Measurements from ENCODE around the gene STARD13. TPM values are rescaled to one million over a fixed set of nuclear protein-coding genes. Genes with fewer than 3 reads are reported as not detected.

STARD13 gene
- total and polyA plus RNA-seq, 2 donors, result 1.7 to 2.0 TPM

GRCh38 chr13:33137721-33138120, 147.8 kb downstream of the STARD13 start:
- Histone ChIP-seq H3K4me1 (ENCODE audit: control insufficient read depth in 2 of 2, insufficient read depth in 2 of 2, low read length in 2 of 2) (no peaks in the 10 kb centered on the region), H3K9me3 (ENCODE audit: control insufficient read depth in 2 of 2, insufficient read depth in 1 of 2, low read length in 1 of 2) (no peaks in the 10 kb centered on the region), H3K27me3 (ENCODE audit: control insufficient read depth in 2 of 2, insufficient read depth in 1 of 2, low read length in 1 of 2) (no peaks in the 10 kb centered on the region), H3K36me3 (ENCODE audit: control insufficient read depth in 2 of 2, insufficient read depth in 2 of 2, low read length in 1 of 2) (no peaks in the 10 kb centered on the region), H3K4me3 (ENCODE audit: low read length in 2 of 2) (no peak overlapping the region), H3K27ac (ENCODE audit: low read depth in 1 of 2, low read length in 1 of 2) (no peak overlapping the region)
- DNase-seq (ENCODE audit: low read depth in 6 of 9, low spot score in 9 of 9), result no peak
- 96% methylated on average over 4 of the region's 4 CpGs for WGBS

GRCh38 chr13:33135097-33135496, 150.5 kb downstream of the STARD13 start:
- DNase-seq (ENCODE audit: low read depth in 6 of 9, low spot score in 9 of 9), result no peak
- 97% methylated on average over 1 of the region's 1 CpG for WGBS
- Histone ChIP-seq H3K36me3 (ENCODE audit: control insufficient read depth in 2 of 2, insufficient read depth in 2 of 2, low read length in 1 of 2) (no peaks in the 10 kb centered on the region), H3K9me3 (ENCODE audit: control insufficient read depth in 2 of 2, insufficient read depth in 1 of 2, low read length in 1 of 2) (no peaks in the 10 kb centered on the region), H3K4me1 (ENCODE audit: control insufficient read depth in 2 of 2, insufficient read depth in 2 of 2, low read length in 2 of 2) (no peaks in the 10 kb centered on the region), H3K4me3 (ENCODE audit: low read length in 2 of 2) (no peak overlapping the region), H3K27ac (ENCODE audit: low read depth in 1 of 2, low read length in 1 of 2) (no peak overlapping the region), H3K27me3 (ENCODE audit: control insufficient read depth in 2 of 2, insufficient read depth in 1 of 2, low read length in 1 of 2) (no peaks in the 10 kb centered on the region)

- Histone ChIP-seq H3K36me3 (ENCODE audit: control insufficient read depth in 2 of 2, insufficient read depth in 2 of 2, low read length in 1 of 2) (no peaks in the 10 kb centered on the region), H3K4me1 (ENCODE audit: control insufficient read depth in 2 of 2, insufficient read depth in 2 of 2, low read length in 2 of 2) (no peaks in the 10 kb centered on the region), H3K4me3 (ENCODE audit: low read length in 2 of 2) (no peak overlapping the region), H3K9me3 (ENCODE audit: control insufficient read depth in 2 of 2, insufficient read depth in 1 of 2, low read length in 1 of 2) (no peaks in the 10 kb centered on the region), H3K27ac (ENCODE audit: low read depth in 1 of 2, low read length in 1 of 2) (no peak overlapping the region), H3K27me3 (ENCODE audit: control insufficient read depth in 2 of 2, insufficient read depth in 1 of 2, low read length in 1 of 2) (no peaks in the 10 kb centered on the region)
- no peak for DNase-seq (ENCODE audit: low read depth in 6 of 9, low spot score in 9 of 9)
- 90% methylated on average over 3 of the region's 3 CpGs for WGBS
These were observed 151.3 kb downstream of the STARD13 start for GRCh38 chr13:33134213-33134612.

- DNase-seq (ENCODE audit: low read depth in 6 of 9, low spot score in 9 of 9), result no peak
- Histone ChIP-seq H3K27ac (ENCODE audit: low read depth in 1 of 2, low read length in 1 of 2) (no peak overlapping the region), H3K4me1 (ENCODE audit: control insufficient read depth in 2 of 2, insufficient read depth in 2 of 2, low read length in 2 of 2) (no peaks in the 10 kb centered on the region), H3K36me3 (ENCODE audit: control insufficient read depth in 2 of 2, insufficient read depth in 2 of 2, low read length in 1 of 2) (no peaks in the 10 kb centered on the region), H3K27me3 (ENCODE audit: control insufficient read depth in 2 of 2, insufficient read depth in 1 of 2, low read length in 1 of 2) (no peaks in the 10 kb centered on the region), H3K4me3 (ENCODE audit: low read length in 2 of 2) (no peak overlapping the region), H3K9me3 (ENCODE audit: control insufficient read depth in 2 of 2, insufficient read depth in 1 of 2, low read length in 1 of 2) (no peaks in the 10 kb centered on the region)
- WGBS, result 95% methylated on average over 1 of the region's 1 CpG
These were observed 152.7 kb downstream of the STARD13 start for GRCh38 chr13:33132644-33133440.

- Histone ChIP-seq H3K27ac (ENCODE audit: low read depth in 1 of 2, low read length in 1 of 2) (no peak overlapping the region), H3K4me1 (ENCODE audit: control insufficient read depth in 2 of 2, insufficient read depth in 2 of 2, low read length in 2 of 2) (no peaks in the 10 kb centered on the region), H3K9me3 (ENCODE audit: control insufficient read depth in 2 of 2, insufficient read depth in 1 of 2, low read length in 1 of 2) (no peaks in the 10 kb centered on the region), H3K36me3 (ENCODE audit: control insufficient read depth in 2 of 2, insufficient read depth in 2 of 2, low read length in 1 of 2) (no peaks in the 10 kb centered on the region), H3K27me3 (ENCODE audit: control insufficient read depth in 2 of 2, insufficient read depth in 1 of 2, low read length in 1 of 2) (no peaks in the 10 kb centered on the region), H3K4me3 (ENCODE audit: low read length in 2 of 2) (no peak overlapping the region)
- no peak for DNase-seq (ENCODE audit: low read depth in 6 of 9, low spot score in 9 of 9)
- 95% methylated on average over 20 of the region's 20 CpGs for WGBS
These were observed 155.7 kb downstream of the STARD13 start for GRCh38 chr13:33129886-33130285.

DNA sequence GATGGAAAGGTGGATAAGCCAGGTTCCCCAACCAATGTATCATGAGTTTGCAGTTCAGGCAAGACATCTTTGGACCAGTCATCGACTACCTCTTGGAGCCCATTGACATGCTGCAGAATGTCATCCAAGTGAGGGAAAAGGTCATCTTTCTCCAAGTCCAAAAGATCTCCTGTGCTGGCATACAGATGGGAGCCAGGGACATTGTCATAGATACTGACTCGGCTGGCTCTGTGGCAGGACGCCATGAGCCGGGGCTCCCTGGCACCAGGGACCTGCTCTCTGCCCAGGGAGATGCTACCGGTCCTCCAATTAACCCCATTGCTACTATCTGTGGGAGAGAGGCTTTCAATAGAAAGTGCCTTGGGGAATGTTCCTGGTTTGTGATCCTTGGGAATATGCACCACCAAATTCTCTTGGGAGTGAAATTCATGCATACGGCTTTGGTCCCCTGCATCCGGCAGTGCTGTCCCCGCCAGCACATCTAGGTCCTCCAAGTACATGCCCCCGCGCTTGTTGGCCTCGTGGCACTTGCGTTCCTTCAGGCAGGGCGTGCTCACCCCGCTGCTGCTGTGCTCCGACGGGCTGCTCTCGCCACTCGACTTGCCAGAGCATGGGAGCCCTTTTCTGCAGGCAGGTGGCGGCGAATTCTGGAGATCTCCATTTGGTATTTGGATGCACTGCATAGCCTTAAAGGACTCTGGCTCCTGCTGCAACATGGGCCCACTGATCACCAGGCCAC, 156.3 kb downstream of the STARD13 start:
- DNase-seq (ENCODE audit: low read depth in 6 of 9, low spot score in 9 of 9), result no peak
- H3K36me3 ChIP-seq (ENCODE audit: control insufficient read depth in 2 of 2, insufficient read depth in 2 of 2, low read length in 1 of 2), result no peaks in the 10 kb centered on the region
- no peak overlapping the region for H3K4me3 ChIP-seq (ENCODE audit: low read length in 2 of 2)
- H3K27me3 ChIP-seq (ENCODE audit: control insufficient read depth in 2 of 2, insufficient read depth in 1 of 2, low read length in 1 of 2), result no peaks in the 10 kb centered on the region
- 98% methylated on average over 20 of the region's 20 CpGs for WGBS
- no peaks in the 10 kb centered on the region for H3K4me1 ChIP-seq (ENCODE audit: control insufficient read depth in 2 of 2, insufficient read depth in 2 of 2, low read length in 2 of 2)
- no peak overlapping the region for H3K27ac ChIP-seq (ENCODE audit: low read depth in 1 of 2, low read length in 1 of 2)
- no peaks in the 10 kb centered on the region for H3K9me3 ChIP-seq (ENCODE audit: control insufficient read depth in 2 of 2, insufficient read depth in 1 of 2, low read length in 1 of 2)

DNA sequence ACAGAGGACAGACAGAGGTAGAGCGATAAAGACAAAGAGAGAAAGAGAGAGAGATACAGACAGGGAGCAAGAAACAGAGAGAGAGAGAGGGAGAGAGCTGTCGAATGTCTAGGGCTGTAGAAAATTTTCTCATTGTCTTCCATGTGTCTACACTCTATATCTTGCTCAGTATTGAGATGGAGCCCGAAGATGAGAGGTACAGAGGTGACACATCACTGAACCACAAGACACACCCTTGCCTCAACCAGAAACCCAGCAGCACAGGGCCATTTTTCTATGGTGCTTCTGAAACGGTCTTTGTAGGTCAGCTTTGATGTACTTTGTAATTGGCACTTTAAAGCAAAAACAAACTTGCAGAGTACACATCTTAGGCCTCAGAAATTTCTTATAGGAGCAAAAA, 157.4 kb downstream of the STARD13 start:
- H3K4me1 ChIP-seq (ENCODE audit: control insufficient read depth in 2 of 2, insufficient read depth in 2 of 2, low read length in 2 of 2), result no peaks in the 10 kb centered on the region
- H3K4me3 ChIP-seq (ENCODE audit: low read length in 2 of 2), result no peak overlapping the region
- DNase-seq (ENCODE audit: low read depth in 6 of 9, low spot score in 9 of 9), result no peak
- no peaks in the 10 kb centered on the region for H3K27me3 ChIP-seq (ENCODE audit: control insufficient read depth in 2 of 2, insufficient read depth in 1 of 2, low read length in 1 of 2)
- H3K27ac ChIP-seq (ENCODE audit: low read depth in 1 of 2, low read length in 1 of 2), result no peak overlapping the region
- WGBS, result 91% methylated on average over 4 of the region's 4 CpGs
- no peaks in the 10 kb centered on the region for H3K9me3 ChIP-seq (ENCODE audit: control insufficient read depth in 2 of 2, insufficient read depth in 1 of 2, low read length in 1 of 2)
- H3K36me3 ChIP-seq (ENCODE audit: control insufficient read depth in 2 of 2, insufficient read depth in 2 of 2, low read length in 1 of 2), result no peaks in the 10 kb centered on the region

DNA sequence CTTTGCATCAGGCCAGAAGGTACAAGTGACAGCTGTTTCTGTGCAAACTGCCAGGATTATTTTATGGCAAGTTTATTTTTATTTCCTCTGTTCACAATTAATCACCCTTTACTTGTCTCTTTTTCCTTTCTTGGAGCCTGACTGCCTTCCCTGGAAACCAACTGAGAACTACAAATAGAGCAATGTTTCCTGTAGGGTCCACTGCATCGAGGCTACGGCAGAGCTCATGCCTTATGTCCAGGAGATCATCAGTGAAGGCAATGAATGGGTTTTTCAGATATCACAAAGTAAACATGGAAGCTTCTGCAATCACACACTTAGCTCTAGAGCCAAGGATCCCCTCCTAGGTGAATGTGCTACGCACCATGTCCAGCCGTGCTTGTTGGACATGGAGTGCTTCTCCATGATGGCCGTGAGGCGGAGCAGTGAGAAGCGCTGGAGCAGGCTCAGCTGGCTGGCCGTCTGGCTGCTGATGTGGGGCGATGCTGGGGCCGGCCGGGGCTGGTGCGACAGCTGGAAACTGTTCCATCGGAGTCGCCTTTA, 158.5 kb downstream of the STARD13 start:
- DNase-seq (ENCODE audit: low read depth in 6 of 9, low spot score in 9 of 9), result no peak
- no peaks in the 10 kb centered on the region for H3K4me1 ChIP-seq (ENCODE audit: control insufficient read depth in 2 of 2, insufficient read depth in 2 of 2, low read length in 2 of 2)
- H3K27ac ChIP-seq (ENCODE audit: low read depth in 1 of 2, low read length in 1 of 2), result no peak overlapping the region
- WGBS, result 94% methylated on average over 14 of the region's 14 CpGs
- H3K27me3 ChIP-seq (ENCODE audit: control insufficient read depth in 2 of 2, insufficient read depth in 1 of 2, low read length in 1 of 2), result no peaks in the 10 kb centered on the region
- H3K9me3 ChIP-seq (ENCODE audit: control insufficient read depth in 2 of 2, insufficient read depth in 1 of 2, low read length in 1 of 2), result no peaks in the 10 kb centered on the region
- no peaks in the 10 kb centered on the region for H3K36me3 ChIP-seq (ENCODE audit: control insufficient read depth in 2 of 2, insufficient read depth in 2 of 2, low read length in 1 of 2)
- no peak overlapping the region for H3K4me3 ChIP-seq (ENCODE audit: low read length in 2 of 2)

DNA sequence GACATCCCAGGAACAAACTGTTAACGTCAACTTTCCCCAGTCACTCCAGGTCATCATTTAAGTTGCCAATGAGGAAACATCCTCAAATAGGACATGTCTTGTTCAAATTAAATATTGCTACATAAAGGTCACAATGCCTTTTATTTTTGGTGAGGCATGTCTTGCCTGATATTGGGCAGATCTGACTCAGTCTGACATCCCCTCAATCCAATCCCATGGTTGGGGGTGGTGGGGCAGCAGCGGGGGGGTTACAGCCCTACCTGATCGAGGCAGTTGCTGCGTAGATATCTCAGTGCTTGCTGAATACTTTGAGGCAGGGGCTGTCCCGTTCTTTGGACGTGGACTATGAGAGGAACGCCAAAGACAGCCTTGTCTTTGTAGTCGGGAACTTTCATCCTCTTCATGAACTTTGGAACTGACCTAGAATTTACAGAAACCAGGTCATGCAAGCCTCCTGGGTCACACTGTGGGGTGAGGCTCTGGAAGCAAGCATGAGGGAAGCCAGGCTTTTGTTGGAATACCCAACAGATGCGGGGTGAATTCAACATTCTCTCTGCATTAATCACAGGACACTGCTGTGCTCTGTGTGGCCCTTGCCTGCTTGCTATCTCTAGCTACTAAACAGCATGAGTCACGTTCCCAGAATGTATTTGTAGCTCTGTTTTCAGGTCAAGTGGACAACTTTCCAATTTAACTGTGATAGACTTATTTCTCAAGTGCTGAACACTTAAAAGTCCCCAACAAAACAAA, 159.6 kb downstream of the STARD13 start:
- Histone ChIP-seq H3K4me3 (ENCODE audit: low read length in 2 of 2) (no peak overlapping the region), H3K9me3 (ENCODE audit: control insufficient read depth in 2 of 2, insufficient read depth in 1 of 2, low read length in 1 of 2) (no peaks in the 10 kb centered on the region), H3K27ac (ENCODE audit: low read depth in 1 of 2, low read length in 1 of 2) (no peak overlapping the region), H3K4me1 (ENCODE audit: control insufficient read depth in 2 of 2, insufficient read depth in 2 of 2, low read length in 2 of 2) (no peaks in the 10 kb centered on the region), H3K36me3 (ENCODE audit: control insufficient read depth in 2 of 2, insufficient read depth in 2 of 2, low read length in 1 of 2) (no peaks in the 10 kb centered on the region), H3K27me3 (ENCODE audit: control insufficient read depth in 2 of 2, insufficient read depth in 1 of 2, low read length in 1 of 2) (no peaks in the 10 kb centered on the region)
- DNase-seq (ENCODE audit: low read depth in 6 of 9, low spot score in 9 of 9), result no peak
- WGBS, result 92% methylated on average over 10 of the region's 10 CpGs

All from thymus (tissue), 11 donors.